GM12878 (cell line): Measurements from ENCODE around the gene AGAP1.

ENCODE experiments used
- CTCF ChIP-seq, 3 experiments: IDR thresholded peaks in 2 of 3; conservative IDR thresholded peaks in 1 of 3; 2 replicates each; pipeline ENCODE4 v1.5.1; 2011; ENCODE audit warnings: low read depth in 3 of 3, low read length in 3 of 3, mild to moderate bottlenecking in 3 of 3, control low read depth in 2 of 3, moderate library complexity in 2 of 3, inconsistent platforms in 1 of 3, mixed read lengths in 1 of 3; ENCODE audit not compliant: control insufficient read depth in 2 of 3, insufficient read depth in 1 of 3; ENCODE audit errors: extremely low read depth in 1 of 3
- TF ChIP-seq, protein P1 (sequence below): IDR thresholded peaks from 2 replicates; pipeline ENCODE4 v1.6.1; 2012; ENCODE audit warnings: mild to moderate bottlenecking, low read depth, low read length

DNA sequence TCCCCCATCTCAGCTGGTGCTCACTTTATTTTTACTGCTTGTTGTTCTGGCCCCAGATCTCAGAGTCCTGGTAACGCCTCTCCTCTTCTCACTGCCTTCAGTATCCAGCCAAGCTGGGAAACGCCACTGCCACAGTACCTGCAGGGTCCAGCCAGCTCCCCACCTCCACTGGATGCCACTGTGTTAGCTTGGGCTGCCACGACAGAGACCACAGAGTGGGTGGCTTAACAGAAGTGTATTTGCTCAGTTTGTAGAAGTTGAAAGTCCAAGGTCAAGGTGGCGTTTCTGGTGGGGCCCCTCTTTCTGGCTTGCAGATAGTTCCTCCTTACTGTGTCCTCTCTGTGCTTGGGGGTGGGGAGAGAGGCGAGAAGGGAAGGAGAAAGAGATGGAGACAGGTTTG lies 107.1 kb downstream of the AGAP1 start:
- TF ChIP-seq, protein P1, sequence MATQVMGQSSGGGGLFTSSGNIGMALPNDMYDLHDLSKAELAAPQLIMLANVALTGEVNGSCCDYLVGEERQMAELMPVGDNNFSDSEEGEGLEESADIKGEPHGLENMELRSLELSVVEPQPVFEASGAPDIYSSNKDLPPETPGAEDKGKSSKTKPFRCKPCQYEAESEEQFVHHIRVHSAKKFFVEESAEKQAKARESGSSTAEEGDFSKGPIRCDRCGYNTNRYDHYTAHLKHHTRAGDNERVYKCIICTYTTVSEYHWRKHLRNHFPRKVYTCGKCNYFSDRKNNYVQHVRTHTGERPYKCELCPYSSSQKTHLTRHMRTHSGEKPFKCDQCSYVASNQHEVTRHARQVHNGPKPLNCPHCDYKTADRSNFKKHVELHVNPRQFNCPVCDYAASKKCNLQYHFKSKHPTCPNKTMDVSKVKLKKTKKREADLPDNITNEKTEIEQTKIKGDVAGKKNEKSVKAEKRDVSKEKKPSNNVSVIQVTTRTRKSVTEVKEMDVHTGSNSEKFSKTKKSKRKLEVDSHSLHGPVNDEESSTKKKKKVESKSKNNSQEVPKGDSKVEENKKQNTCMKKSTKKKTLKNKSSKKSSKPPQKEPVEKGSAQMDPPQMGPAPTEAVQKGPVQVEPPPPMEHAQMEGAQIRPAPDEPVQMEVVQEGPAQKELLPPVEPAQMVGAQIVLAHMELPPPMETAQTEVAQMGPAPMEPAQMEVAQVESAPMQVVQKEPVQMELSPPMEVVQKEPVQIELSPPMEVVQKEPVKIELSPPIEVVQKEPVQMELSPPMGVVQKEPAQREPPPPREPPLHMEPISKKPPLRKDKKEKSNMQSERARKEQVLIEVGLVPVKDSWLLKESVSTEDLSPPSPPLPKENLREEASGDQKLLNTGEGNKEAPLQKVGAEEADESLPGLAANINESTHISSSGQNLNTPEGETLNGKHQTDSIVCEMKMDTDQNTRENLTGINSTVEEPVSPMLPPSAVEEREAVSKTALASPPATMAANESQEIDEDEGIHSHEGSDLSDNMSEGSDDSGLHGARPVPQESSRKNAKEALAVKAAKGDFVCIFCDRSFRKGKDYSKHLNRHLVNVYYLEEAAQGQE: no peak
- TF ChIP-seq CTCF (IDR thresholded peaks at IDR 0.05 in 2 of 3, conservative IDR thresholded peaks at IDR 0.05 in 1 of 3; ENCODE audit: control insufficient read depth in 2 of 3, extremely low read depth in 1 of 3, insufficient read depth in 1 of 3, low read depth in 3 of 3, low read length in 3 of 3): no peak
